ENCODE results near the gene KCNK3.

KCNK3 gene

GRCh38 chr2:26691881-26692278 is 642 bp upstream of the KCNK3 start:
- peak; percentile 34 for DNase-seq

DNA sequence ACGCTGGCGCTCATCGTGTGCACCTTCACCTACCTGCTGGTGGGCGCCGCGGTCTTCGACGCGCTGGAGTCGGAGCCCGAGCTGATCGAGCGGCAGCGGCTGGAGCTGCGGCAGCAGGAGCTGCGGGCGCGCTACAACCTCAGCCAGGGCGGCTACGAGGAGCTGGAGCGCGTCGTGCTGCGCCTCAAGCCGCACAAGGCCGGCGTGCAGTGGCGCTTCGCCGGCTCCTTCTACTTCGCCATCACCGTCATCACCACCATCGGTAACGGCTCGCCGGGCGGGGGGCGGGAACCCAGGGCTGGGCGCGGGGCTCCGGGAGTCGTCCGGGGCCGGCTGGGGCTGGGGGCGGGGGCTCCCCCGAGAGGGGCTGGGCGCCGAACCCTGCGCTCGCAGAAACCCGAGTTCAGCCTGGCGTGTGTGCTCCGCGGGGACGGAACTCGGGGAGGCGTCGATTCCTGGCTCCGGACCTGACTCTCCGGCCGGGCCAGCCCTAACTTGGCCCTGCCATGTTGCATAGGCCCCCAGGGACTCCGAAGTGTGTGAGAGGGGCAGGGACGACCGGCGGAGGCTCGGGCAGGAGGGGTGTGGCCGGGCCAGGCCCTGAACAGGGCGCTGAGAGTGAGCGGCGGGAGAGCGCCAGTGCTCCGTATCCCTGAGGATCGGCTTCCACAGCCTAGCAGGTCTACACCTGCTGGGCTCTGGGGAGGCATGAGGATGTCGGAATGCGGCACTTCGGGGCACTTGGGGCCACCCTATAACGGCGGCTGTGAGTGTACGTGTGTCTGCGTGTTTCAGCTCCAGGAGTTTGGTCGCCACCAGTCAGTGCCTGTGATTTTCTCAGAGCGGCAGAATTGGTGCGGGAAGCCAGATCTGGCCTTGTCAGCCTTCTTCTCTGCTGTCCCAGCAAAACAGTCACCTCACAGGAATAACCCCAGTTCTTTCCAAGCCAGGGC is 651 bp downstream of the KCNK3 start:
- no peak for DNase-seq

DNA sequence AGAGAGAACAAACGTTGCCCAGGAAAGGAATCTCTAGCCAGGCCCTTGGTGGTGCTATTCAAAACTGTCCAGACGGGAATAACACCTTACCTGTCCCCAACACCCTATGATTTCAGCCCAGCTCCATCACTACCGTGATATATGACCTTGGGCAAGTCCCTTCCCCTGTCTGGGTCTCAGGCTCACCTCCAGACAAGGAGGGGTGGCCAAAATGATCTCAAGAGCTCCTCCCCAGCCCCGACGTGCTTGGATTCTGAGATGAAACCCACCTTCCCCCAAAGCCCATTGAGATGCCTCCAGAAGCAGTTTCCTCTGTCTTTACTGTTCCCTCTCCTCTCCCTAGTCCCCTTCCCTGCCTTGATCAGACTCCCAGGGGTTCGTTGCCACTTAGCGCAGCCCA is 1.5 kb downstream of the KCNK3 start:
- DNase-seq, result no peak

DNA sequence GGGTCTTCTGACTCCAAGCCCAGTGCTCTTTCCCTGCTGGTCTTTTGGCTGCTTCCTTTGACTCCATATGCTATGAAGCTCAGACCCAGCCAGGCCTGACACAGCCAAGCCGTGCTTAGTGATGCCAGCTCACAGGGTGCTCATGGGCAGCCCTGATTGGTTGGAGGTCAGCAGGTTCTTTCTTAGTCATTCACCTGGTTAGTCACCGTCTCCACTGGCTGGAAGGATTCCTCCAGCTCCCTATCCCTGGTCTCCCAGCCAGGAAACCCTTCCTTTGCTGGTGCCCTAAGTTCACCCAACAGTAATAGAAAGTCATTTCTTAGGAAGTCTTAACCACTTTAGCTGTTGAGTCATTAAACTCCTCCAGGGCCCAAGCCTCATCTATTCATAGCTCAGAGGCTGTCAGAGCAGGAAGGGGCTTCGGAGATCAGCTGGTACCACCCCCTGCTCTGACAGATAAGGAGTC is 3.9 kb downstream of the KCNK3 start:
- peak; percentile 98 for DNase-seq

- no peak for DNase-seq
Observed at GRCh38 chr2:26697425-26697824, 4.9 kb downstream of the KCNK3 start.

DNA sequence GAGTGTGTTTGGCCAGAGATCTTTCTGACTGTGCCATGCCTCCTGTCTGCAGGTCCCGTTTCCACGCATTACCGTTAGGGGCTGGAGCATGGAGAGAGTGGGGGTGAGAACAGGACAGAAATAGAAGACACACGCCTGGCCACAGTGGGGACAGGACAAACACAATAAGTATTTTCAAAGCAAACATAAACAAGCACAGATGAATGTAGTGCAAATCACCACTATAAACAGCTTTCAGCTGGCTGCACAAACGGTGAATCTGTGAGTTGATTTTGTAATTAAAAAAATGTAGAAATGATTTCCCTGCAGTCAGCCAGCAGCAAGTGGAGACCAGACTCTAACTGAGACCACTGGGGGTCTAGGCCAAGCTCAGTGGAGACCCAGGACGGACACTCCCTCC is 6.8 kb downstream of the KCNK3 start:
- no peak for DNase-seq

DNA sequence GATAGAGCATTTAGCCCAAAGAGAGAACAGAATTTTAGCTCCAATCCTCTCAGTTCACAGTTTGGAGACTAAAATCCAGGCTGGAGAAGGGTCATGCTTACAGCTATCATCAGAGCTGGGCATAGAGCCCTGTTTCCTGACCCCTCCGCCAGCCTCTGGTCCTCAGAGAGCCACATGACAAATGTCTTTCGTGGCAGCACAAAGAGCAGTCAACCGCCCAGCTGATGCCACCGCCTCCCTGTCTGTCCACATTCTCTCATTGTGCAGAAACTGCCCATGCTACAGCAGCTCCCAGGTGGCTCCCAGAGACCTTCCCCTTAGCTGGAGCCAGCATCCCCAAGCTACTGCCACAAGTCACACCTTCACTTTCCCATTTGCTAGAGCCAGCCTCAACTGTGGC is 7.6 kb downstream of the KCNK3 start:
- no peak for DNase-seq

GRCh38 chr2:26701596-26701995 is 9.1 kb downstream of the KCNK3 start:
- DNase-seq, result no peak

- DNase-seq, result no peak
Observed at GRCh38 chr2:26702025-26702424, 9.5 kb downstream of the KCNK3 start.

- no peak for DNase-seq
Observed at GRCh38 chr2:26704441-26704977, 12.0 kb downstream of the KCNK3 start.

- no peak for DNase-seq
Observed at GRCh38 chr2:26705126-26705525, 12.6 kb downstream of the KCNK3 start.

- DNase-seq, result no peak
Observed at GRCh38 chr2:26706093-26706492, 13.6 kb downstream of the KCNK3 start.

DNA sequence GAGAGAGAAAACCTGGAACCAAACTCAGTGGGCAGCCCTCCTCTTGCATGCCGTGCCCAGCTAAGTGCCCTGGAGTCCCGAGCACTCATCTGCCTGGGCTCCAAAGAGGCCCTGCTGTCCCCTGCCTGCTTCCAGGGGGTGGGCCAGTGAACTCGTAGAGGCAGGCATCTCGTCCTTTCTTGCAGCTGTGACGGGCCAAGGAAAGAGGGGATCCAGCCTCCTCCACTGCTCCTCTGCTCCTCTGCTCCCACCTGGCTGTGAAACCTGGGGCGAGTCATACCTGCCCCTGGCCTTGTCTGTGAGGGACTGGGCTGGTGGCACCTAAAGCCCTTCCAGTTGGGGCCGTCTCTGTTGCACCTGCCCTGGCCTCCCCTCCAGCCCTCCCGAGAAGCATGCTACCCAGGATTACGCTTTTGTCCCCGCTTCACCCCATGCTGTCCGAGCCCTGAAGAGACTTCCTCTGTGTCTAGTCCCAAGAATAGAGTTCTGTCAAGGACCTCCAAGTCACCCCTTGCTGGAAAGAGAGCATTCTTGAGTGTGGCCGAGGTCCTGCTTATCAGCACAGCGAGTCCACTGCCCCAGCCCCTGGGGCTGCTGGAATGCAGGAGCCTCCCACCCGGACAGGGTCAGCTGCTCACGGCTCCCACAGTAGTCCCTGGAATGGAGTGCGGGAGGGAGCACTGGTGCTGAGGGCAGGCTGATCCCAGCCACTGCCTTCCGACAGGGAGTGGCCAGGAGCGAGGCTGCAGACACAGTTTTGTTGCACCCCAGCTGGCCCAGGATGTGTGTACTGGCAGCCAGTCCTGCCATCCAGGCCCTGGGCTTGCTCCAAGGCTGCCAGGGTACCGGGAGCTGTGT is 14.3 kb downstream of the KCNK3 start:
- DNase-seq, result no peak

DNA sequence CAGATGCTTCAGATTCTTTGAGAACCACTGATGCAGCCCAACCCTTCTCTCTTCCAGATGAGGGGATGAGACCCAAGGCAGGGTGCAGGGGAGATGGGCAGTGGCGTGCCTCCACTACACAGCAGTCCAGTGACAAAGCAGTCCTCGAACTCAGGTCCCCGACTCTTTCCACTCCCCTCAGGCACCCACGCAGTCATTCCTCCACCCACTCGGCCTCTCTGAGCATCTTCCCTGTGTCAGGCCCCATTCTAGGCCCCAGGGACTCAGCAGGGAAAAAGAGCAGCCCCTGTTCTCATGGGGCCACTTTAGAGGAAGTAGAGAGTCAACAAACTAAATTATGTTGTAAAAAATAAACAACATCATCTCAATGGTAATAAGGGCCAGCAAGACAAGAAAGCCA is 15.2 kb downstream of the KCNK3 start:
- DNase-seq, result no peak

DNA sequence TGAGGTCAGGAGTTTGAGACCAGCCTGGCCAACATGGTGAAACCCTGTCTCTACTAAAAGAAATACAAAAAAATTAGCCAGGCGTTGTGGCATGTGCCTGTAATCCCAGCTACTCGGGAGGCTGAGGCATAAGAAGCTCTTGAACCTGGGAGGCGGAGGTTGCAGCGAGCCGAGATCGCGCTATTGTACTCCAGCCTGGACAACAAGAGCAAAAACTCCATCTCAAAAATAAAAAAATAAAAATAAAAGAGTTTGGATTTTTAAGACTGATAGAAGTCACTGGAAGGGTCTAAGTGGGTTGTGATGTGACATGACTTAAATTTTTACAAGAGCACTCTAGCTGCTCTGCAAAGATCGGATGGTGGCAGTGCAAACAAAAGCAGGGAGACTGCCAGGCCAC is 15.9 kb downstream of the KCNK3 start:
- no peak for DNase-seq

DNA sequence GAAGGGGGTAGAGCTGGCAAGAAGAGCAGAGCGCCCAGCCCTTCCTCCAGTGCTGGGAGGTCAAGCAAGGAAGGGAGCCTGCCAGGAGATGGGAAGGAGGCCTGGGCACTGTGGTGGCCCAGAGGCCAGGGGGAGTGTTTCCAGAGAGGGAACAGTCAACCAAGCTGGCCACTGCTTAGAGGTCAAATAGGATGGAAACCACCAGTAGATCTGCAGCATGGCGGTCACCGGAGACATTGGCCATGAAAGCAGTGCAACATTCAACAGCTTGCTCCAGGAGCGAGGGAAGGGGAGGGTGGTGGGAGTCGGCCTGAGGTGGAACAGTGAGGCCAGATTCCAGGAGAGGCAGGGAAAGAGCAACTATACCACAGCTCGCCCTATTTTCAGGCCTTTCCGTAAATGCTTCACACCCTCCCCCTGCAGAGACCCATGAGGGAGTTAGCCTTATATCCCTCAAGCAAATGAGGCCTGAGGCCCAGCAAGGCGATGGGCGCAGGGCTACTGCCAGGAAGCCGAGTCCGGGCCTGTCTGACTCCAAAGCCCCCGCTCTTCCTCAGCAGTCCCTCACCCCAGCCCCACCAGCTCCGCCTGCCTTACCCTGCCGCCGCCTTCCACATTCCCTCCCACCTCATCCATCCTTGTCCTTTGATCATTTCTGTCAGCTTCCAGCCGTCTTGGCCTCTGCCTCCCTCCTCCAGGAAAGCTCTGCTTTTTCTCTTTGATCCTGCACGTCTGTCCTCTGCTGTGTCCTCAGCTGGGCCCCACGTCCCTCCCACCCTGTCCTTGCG is 17.0 kb downstream of the KCNK3 start:
- DNase-seq, result no peak

DNA sequence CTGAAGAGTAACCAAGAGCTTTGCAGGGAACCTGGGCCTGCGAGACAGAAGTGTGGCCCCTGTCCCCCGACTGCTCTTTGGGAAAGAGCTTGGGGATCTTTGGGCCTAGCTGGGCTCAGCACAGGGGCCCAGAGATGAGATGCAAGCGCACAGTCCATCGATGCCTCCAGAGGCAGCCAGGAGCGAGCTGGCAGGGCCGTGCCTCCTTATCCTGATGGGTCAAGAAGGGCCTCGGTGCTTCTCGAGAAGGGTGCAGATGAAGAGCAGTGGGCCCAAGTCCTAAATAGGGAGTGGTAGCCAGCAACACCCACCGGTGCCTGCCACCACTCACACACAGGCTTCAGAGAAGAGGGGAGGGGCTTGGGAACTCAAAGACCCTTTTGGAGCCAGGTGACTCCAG is 17.6 kb downstream of the KCNK3 start:
- DNase-seq, result no peak

DNA sequence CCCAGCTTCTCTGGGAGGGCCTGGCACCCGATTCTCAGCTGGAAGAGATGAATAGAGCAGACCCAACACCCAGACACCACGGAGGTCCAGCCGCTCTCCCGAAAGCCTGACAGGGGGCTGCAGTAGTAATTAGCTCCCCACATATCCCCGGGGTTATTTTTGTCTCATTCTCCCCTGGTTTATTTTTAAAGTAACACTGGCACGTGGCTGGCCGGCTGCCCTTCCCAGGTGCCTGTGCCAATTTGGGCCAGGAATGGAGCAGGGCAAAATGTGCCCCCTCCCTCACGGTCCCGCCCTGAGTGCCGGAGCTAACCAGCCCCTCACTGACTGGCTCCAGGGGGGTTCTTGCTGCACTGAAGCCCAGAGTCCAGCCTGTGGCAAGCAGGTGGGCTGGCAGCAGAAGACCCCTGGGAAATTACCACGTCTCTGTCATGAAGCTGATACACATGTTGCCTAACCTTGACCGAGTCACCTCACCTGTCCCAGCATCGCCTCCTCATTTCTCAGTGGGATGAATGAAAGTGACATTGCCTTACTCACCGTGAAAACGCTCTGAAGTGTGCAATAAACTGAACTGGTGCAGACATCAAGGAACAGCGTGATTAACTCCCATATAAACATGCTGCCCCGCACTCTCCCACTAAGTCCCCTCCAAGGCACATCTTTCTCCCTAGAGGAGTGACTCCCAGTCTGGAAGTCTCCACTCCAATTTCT is 18.4 kb downstream of the KCNK3 start:
- no peak for DNase-seq

- no peak for DNase-seq
Observed at GRCh38 chr2:26711457-26712161, 19.1 kb downstream of the KCNK3 start.

GRCh38 chr2:26712486-26713465 is 20.3 kb downstream of the KCNK3 start:
- DNase-seq, result no peak
